Activated CD4-positive, alpha-beta T cell treated with anti-CD3 and anti-CD28 coated beads, Interleukin-2, Interleukin-4, amounts not matched to agents 100 ng/mL and 50 ng/mL, durations not matched to agents 16 hours and 8 hours (primary cell): ENCODE data around the gene YWHAH.

Experiments used
- DNase-seq: peaks from one replicate; pipeline ENCODE4 v3.0.0-alpha.2; 2020; ENCODE audit warnings: low spot score

YWHAH gene

DNA sequence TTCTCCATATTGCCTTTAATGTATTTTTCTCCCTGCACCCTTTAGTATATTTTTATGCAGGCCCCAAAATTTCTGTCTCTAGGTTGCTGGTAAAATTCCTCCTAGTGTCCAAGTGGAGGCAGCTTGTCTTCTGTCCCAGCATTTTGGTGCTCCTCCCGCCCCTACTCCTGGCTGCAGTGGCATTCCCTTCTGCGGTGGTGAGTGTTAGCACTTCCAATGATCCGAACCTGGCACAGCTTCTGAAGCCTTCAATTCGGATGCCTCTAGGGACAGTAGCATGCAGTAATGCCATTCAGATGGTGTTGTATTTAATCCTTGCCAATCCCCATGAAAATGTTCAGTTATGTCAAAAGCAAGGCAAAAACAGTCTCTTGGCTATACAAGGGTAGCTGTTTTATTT, 5.9 kb downstream of the YWHAH start:
- no peak for DNase-seq

DNA sequence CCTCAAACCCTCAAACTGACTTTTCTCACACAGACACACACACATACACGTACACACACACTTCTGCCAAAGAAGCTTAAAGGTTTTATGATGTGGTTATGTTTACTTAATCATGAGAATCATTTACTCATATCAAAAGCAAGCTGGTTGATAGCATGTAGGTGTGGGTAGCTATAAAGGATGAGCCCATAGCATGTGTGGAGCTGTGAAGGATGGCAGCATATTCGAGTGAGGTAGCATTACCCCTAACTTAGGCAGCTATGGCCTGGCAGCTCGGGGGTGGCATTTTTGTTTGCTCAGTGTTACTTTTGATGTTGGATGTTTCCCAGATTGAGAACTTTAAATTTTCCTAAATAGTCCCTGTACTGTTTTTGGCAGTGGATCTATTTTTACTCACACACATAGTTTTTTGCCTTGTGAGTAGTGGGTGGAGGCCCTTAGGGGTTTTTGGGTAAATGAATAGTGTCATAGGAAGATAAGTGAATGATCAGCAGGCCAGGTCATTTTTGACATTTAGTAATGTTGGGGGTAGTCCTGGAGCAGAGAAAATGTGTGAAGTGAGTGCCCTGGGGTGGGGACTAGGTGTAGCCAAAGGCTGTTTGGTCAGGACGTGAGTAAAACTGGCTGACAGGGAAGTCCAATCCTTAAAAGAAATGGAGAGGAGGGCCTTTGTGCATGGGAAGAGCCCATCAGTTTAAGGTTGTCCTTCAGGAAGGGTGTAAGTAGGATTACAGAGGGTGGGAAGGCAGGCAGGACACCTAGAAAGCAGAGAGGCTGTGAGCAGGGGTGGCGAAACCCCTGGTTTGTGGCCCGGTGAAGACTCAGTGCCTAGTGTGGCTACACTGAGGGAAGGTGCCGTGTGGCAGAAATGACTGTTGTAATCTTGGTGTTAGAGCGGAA, 7.1 kb downstream of the YWHAH start:
- DNase-seq, result peak; percentile 37

DNA sequence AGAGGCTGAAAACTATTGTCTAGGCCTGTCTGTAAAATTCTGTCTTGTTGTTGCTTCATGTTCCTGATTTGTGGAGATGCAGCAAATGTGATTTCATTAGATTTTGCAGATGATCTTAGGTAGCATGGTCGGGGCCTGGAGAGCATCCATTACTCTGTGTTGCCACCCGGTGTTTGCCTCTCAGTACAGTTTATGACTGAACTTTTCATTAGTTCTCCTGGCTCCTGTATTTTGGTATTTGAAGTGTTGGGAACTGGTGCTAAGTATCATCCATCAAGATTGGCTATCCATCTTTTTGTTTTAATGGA, 7.7 kb downstream of the YWHAH start:
- DNase-seq, result no peak

DNA sequence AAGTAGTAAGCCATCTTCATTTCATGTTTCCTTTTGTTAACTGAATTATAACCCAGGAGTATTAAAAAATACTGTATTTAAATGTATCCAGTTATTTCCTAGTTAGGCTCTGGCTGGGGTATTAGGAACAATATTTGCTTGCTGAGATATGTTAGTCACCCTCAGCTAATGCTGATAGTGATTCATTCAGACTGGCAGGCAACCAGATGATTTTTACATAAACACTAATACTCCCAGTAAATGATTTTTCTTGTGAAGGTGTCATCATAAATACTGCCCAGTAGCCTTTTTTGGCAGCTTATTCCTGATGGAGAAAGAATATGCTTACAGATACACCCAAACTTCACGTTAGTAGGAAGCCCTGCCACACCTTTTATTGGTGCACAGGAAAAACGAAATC, 8.1 kb downstream of the YWHAH start:
- no peak for DNase-seq

DNA sequence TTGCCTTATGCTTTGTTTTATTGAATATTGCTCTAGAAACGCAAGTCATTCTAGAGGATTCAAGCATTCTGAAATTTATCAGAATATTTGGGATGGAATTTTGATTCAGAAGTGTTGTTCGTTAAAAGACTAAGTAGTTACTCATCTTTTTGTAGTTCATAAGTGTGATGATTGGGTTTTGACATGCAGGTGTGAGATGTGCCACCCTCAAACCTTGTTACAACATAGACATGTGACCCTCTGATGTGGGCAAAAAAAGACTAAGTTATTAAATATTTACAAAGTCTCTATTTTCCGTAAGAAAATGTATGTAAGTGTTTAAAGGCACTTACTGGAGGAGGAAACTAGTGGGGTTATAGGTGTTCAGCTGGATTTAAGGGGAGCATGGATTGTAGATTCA, 8.9 kb downstream of the YWHAH start:
- DNase-seq, result no peak

- DNase-seq, result no peak
These were observed 10.5 kb downstream of the YWHAH start for GRCh38 chr22:31954535-31955523.

- no peak for DNase-seq
These were observed 12.0 kb downstream of the YWHAH start for GRCh38 chr22:31956360-31956759.

DNA sequence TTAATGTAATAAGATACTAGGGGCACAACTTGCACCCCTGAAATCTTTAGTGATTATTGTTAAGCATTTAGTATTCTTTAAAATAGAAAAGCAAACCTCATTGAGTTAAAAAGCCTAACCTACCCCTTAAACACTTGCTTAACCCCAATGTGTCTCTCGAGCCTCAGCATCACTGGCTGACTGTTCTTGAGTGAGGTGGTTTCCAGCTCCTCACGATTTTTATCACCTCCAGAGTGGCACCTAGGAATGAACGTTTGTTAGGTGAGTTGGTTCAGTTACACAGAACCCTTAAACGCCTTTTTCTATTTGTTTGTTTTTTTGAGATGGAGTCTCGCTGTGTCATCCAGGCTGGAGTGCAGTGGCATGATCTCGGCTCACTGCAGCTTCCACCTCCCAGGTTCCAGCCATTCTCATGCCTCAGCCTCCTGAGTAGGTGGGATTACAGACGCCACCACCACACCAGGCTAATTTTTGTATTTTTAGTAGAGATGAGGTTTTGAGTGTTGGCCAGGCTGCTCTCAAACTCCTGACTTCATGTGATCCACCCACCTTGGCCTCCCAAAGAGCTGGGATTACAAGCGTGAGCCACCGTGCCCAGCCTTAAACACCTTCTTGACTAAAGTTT, 13.7 kb downstream of the YWHAH start:
- DNase-seq, result no peak

GRCh38 chr22:31958625-31959239, 14.4 kb downstream of the YWHAH start:
- no peak for DNase-seq

- no peak for DNase-seq
These were observed 16.4 kb downstream of the YWHAH start for GRCh38 chr22:31960767-31961166.

DNA sequence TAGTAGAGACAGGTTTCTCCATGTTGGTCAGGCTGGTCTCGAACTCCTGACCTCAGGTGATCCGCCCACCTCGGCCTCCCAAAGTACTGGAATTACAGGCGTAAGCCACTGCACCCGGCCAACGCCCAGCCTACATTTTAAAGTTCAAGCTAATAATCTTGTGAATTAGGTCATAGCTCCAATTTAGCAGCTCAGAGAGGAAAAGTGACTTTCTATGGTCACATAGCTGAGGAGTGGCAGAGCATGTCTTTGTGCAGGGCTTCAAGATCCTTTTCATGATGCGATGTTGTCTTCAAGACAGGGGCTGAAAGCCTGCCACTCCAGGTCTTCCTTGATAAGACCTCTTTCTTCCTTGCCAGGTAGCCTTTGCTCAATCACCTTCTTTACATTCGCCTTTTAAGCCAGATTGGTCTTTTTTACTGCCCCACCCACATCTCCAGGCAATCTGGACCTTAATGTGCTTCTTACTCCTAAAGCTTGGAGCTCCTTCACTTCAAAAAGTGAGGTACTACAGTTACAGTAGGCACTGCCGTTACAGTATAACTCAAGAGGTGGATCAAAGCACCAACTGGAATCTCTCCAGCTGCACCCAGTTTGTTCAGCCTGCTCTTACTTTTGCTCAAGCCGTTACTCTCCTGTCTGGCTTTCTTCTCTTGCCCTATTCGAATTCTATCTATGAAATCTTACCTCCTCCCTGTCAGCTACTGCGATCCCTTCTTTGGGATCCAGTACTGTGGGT, 18.2 kb downstream of the YWHAH start:
- no peak for DNase-seq

GRCh38 chr22:31968022-31968421, 23.7 kb downstream of the YWHAH start:
- no peak for DNase-seq

DNA sequence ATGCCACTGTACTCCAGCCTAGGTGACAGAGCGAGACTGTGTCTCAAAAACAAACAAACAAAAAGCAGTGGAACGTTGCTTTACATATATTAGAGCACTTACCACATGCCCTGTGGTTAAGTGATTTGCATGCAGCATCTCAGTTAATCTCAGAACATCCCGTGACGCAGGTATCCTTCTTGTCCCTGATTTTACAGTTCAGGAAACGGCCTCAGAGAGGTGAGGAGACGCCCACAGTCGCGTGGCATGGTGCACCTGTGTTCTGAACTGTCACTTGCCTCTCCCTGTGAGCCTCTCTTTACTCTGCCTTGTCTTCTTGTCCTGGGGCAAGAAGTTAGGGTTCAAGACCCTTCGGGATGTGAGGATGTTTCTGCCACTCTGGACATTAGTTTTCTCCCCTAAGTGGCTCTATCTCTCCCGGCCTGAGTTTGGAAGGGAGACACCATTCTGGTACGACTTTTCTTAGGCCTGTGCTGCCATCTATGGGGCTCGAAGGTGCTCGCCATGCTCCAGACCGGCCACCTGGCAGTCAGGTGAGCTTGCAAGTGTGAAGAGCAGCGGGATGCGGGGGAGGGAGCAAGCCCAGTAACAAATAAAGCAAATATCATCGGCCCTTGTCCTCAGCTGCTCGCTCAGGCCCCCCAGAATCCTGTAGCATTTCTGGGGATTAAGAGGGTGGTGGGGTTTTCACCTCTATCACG, 25.6 kb downstream of the YWHAH start:
- peak; percentile 58 for DNase-seq

GRCh38 chr22:31970490-31971444, 26.4 kb downstream of the YWHAH start:
- DNase-seq, result peak; percentile 85

DNA sequence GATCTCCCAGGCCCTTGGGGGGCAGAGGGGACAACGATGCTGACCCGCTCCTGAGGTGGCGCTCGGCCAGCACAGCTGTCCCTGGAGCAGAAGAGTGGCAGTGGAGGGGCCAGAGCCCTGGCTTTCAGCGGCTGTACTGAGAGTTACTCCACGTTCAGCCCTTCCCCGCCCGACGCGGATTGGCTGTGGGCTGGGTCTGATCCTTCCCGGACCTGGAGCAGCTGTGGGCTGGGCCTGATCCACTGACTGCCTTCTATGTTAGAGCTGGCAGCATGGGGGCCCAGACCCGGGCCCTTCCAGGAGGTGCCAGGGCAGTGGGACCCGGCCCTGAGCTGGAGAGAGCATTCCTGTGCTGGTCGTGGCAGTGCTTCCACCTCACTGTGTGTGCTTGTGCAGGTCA, 27.8 kb downstream of the YWHAH start:
- no peak for DNase-seq

DNA sequence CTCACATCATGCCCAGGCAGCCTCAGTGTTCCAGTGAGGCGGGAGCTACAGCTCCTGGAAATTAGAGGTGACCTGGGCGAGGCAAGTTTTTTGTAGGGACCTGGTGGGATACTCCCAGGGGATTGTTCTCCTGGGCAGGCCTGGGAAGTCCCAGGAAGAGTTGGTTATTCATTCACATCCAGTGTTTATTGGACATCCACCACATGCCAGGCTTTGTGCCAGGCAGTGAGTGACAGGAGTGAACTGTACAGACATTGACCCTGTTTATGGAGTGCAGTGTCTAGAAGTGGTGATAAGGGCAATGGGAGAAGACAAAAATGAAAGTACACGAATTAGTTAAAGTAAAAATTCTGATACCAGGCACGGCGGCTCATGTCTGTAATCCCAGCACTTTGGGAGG, 29.4 kb downstream of the YWHAH start:
- no peak for DNase-seq

DNA sequence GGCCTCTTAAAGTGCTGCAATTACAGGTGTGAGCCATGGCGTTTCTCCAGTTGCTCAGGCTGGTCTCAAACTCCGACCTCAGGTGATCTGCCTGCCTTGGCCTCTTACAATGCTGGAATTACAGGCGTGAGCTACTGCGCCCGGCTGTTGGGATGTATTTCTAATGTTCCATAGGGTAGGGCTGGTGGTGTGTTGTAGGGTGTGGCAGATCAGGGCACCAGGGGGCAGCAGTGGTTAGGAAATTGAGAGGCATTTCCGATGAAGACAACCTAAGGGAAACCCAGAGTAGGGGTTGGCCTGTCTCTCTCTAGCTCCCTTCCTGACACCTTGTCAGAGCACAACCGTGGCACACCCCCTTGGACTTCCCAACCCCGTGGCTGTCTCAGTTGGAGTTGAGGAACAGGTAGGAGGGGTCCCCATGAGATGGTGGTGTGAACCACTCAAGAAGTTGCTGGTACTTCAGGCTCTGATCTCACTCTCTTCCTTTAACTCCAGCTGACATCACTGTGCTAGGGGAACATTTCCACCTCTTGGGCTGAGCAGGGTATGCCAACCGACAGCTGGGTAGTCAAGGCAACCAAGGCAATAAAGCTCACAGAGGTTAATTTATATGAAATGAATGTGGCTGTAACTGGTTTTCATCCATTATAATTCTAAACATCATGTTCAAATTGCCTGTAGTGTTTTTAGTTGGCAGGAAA, 33.0 kb downstream of the YWHAH start:
- DNase-seq, result peak; percentile 78

DNA sequence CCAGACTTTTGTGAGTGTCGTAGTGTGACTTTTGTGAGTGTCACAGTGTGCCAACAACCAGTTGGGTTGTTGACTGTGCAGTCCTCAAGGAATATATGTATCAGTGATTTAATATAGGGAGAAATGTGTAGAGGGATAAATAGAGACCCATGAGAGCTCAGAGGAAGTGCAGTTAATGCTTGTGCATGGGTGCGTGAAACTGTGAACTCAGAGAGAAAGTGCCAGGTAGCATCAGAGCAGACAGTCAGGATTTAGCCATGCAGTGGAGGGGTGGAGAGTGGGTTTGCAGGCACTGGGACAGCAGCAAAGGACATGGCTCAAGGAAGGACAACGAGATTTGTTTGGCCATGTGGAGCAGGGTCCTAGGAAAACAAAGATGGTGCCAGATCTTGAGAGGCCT, 33.6 kb downstream of the YWHAH start:
- no peak for DNase-seq

- no peak for DNase-seq
These were observed 36.3 kb downstream of the YWHAH start for GRCh38 chr22:31980628-31981027.
